Thoracic aorta (tissue), 2 donors: ENCODE data around the gene SLC22A7. TPM values are rescaled to one million over a fixed set of nuclear protein-coding genes. Genes with fewer than 3 reads are reported as not detected.

ENCODE experiments used
- ATAC-seq: fragments of 150-250 bp; one replicate; pipeline ENCODE4 v1.8.0; 2017; ENCODE audit warnings: low read depth; ENCODE audit not compliant: insufficient number of reproducible peaks, low FRiP score
- DNase-seq: peaks from one replicate; pipeline ENCODE4 v3.0.0-alpha.2; 2020; ENCODE audit warnings: low spot score
- H3K27ac ChIP-seq, 2 donors: fragments of 200-600 bp; sonication (generic); 1 replicate in 1 of 2; 2 replicates in 1 of 2; pipeline ENCODE4 v1.5.1; 2016; ENCODE audit warnings: mild to moderate bottlenecking in 2 of 2, moderate library complexity in 2 of 2
- H3K27me3 ChIP-seq: fragments of 200-600 bp; sonication (generic); replicated peaks from 2 replicates; pipeline ENCODE4 v1.6.0; 2016; ENCODE audit warnings: mild to moderate bottlenecking; ENCODE audit not compliant: insufficient read depth
- H3K36me3 ChIP-seq: fragments of 200-600 bp; sonication (generic); one replicate; pipeline ENCODE4 v1.5.1; 2016
- H3K4me1 ChIP-seq, 2 donors: fragments of 200-600 bp; sonication (generic); 1 replicate in 1 of 2; 2 replicates in 1 of 2; pipeline versions ENCODE4 v1.5.1 to v1.6.0; 2016; ENCODE audit warnings: low read depth in 2 of 2, mild to moderate bottlenecking in 1 of 2; ENCODE audit not compliant: control insufficient read depth in 1 of 2
- H3K4me3 ChIP-seq: fragments of 200-600 bp; sonication (generic); 2 replicates; pipeline ENCODE4 v1.5.1; 2016; ENCODE audit warnings: mild to moderate bottlenecking
- H3K9me3 ChIP-seq: fragments of 200-600 bp; sonication (generic); 2 replicates; pipeline ENCODE4 v1.5.1; 2016
- total RNA-seq, 2 donors: library from RNA; depleted of rRNA; stranded (reverse); fragments of >200 nt; gene quantifications; one replicate each; pipeline versions ENCODE4 v1.1.0 to v1.2.3, GENCODE V29; 2016
- TF ChIP-seq, protein P1 (sequence below): fragments of 200-600 bp; sonication (generic); IDR thresholded peaks from one replicate; pipeline ENCODE4 v1.5.1; 2019; ENCODE audit warnings: antibody characterized with exemption

SLC22A7 gene
- total RNA-seq, 2 donors from 2014 or later, result not detected

DNA sequence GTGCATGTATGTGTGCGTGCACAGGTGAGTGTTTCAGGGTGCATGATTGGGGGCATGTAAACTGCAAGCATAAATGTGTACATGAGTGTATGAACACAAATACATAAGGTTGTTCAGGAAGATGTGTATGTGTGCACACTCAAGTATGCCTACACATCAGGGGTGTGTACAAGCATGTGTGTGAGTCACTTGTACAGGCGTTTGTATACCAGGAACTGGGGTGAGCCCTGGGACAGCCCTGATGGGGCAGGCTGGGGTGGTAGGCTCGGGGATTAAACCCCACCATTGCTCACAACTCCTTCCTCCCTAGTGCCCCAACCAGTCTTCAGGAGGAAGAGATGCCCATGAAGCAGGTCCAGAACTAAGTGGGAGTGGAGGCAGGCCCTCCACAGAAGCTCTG, 6.3 kb downstream of the SLC22A7 start:
- Histone ChIP-seq H3K9me3 (no peaks in the 10 kb centered on the region), H3K4me1 (peaks cover 0 to 11% of the 10 kb centered on the region in 2 donors), H3K27ac (no peak overlapping the region), H3K4me3 (no peak overlapping the region), H3K36me3 (no peaks in the 10 kb centered on the region), H3K27me3 (no peaks in the 10 kb centered on the region)
- DNase-seq (no peak), ATAC-seq (no peak)
- TF ChIP-seq, protein P1, sequence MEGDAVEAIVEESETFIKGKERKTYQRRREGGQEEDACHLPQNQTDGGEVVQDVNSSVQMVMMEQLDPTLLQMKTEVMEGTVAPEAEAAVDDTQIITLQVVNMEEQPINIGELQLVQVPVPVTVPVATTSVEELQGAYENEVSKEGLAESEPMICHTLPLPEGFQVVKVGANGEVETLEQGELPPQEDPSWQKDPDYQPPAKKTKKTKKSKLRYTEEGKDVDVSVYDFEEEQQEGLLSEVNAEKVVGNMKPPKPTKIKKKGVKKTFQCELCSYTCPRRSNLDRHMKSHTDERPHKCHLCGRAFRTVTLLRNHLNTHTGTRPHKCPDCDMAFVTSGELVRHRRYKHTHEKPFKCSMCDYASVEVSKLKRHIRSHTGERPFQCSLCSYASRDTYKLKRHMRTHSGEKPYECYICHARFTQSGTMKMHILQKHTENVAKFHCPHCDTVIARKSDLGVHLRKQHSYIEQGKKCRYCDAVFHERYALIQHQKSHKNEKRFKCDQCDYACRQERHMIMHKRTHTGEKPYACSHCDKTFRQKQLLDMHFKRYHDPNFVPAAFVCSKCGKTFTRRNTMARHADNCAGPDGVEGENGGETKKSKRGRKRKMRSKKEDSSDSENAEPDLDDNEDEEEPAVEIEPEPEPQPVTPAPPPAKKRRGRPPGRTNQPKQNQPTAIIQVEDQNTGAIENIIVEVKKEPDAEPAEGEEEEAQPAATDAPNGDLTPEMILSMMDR, result no peak

DNA sequence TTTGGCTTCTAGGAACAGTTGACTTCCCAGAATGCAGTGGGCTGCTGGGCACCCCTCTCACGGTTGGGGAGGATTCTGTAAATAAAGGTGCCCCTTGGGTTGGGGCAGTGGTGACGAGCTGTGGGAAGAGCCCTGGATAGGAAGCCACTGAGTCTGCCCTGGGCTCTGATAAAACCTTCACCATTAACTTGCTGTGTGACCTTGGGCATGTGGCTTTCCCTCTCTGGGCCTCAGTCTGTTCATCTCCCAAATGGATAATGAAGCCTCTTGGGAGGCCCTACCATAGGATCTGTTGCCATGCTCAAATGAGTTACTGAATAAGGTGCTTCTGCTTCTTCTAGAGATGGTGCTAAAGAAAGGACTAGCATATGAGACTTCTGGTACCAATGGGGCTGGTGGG, 6.8 kb downstream of the SLC22A7 start:
- no peak overlapping the region for H3K4me3 ChIP-seq
- no peaks in the 10 kb centered on the region for H3K27me3 ChIP-seq
- DNase-seq, result no peak
- no peaks in the 10 kb centered on the region for H3K9me3 ChIP-seq
- no peak overlapping the region for H3K27ac ChIP-seq
- TF ChIP-seq, protein P1, result no peak
- no peak for ATAC-seq
- peaks cover 0 to 11% of the 10 kb centered on the region in 2 donors for H3K4me1 ChIP-seq
- H3K36me3 ChIP-seq, result no peaks in the 10 kb centered on the region

DNA sequence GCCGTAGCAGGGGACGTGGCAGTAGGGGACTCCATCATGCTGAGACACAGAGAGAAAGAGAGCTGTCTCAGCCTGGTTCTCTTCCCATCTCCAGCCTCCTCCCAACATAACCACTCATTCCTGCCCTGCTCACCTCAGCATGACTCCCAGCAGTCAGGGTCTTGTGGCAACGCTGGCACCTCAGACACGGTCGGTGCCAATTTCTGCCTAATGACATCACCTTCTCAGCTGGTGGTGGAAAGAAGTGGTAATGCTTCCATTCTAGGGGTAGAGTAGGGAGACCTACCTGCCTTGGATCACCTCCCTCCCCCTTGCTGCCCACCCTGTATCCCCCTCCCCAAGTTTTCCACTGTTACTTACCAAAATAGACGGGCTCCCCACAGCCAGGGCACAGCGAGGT, 8.0 kb downstream of the SLC22A7 start:
- no peak overlapping the region for H3K27ac ChIP-seq
- no peaks in the 10 kb centered on the region for H3K9me3 ChIP-seq
- no peaks in the 10 kb centered on the region for H3K27me3 ChIP-seq
- ATAC-seq (no peak), DNase-seq (no peak)
- peaks cover 0 to 11% of the 10 kb centered on the region in 2 donors for H3K4me1 ChIP-seq
- no peaks in the 10 kb centered on the region for H3K36me3 ChIP-seq
- TF ChIP-seq, protein P1, result no peak
- H3K4me3 ChIP-seq, result no peak overlapping the region

DNA sequence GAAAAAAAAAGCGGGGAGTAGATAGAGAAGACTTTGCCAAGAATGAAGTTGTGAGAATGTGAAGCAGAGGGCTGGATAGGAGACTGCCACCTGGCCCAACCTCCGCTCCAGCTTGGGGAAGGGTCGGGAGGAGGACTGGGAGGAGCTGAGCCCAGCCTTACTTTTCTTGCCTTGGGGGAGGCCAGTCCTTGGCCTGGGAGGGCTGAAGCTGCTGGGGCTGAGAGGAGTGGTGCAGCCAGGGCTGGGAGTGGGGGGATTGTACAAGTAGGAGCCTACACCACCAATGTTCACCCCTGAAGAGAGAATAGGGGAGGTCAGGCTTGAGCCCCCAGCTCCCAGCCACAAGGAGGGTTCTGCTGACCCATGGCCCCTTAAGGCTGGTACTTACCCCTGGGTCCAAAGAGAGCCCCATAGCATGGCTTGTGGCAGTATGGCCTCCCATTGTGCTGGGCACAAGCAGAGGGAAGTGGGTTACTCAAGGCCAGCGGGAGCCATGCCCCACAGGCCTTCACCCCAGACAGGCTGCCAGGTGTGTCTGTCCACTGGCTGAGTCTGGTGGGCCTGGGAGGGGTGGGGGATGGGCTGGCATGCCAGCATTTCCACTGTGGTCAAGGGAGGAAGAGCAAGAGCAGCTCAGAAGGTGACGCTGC, 9.5 kb downstream of the SLC22A7 start:
- Histone ChIP-seq H3K36me3 (no peaks in the 10 kb centered on the region), H3K27me3 (no peaks in the 10 kb centered on the region), H3K9me3 (no peaks in the 10 kb centered on the region), H3K4me3 (no peak overlapping the region), H3K27ac (no peak overlapping the region), H3K4me1 (peaks cover 0 to 11% of the 10 kb centered on the region in 2 donors)
- no peak for DNase-seq
- TF ChIP-seq, protein P1, result no peak
- no peak for ATAC-seq

DNA sequence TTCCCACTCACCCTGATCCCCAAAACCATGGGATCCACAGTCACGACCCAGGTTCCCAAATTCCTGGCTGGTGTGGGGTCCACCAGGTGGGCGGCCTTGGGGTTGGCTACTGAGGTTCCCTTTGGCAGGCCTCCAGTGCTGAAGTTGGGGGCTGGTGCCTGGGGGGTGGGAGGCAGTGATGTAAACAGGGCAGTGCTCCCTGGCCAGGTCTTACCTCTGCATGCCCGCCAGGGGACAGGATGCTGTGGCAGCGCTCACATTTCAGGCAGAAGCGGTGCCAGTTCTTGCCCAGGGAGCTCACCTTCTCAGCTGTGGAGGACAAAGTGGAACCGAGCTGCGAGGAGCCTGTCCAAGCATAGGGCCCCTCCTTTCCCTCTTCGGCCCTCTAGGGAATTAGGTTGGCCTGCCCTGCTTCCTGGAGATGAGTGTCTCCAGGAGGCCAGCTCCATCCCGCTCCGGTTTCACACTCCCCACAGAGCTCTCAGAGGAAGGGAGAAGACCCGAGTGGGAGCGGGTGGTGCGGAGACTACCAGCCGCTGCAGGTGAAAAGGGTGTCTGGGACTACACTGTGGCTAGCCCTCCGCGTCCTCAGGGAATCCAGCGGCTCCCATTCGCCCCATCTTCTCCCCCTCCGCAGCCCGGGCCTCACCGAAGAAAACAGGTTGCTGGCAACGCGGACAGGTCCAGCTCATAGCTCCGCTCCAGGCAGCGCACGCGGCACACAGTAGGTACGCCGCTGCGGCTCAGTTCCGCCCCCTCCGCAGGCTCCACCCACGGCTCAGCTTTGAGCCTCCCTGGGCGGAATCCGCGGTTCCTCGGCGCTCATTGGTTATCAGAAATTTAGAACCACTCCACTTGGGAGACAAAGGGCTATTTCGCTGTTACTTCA, 10.3 kb downstream of the SLC22A7 start, which contains the start of gene CRIP3:
CRIP3 (minus strand) TSS at position 726 of the 889 bp plus-strand sequence; CDS start at position 692, 34 bp downstream.
- peak within 1 kb of the TSS; percentile 62 for H3K4me3 ChIP-seq
- no peak for ATAC-seq
- TF ChIP-seq, protein P1, result no peak
- H3K9me3 ChIP-seq, result no peaks in the 10 kb centered on the region
- no peaks in the 10 kb centered on the region for H3K27me3 ChIP-seq
- DNase-seq, result no peak
- peaks cover 0 to 11% of the 10 kb centered on the region in 2 donors for H3K4me1 ChIP-seq
- H3K27ac ChIP-seq, result no peak within 1 kb of the TSS
- H3K36me3 ChIP-seq, result no peaks in the 10 kb centered on the region
